HG03108 (cell line): Measurements from ENCODE around the gene TMEM201.
"Not testable (repeated sequence)": the region's sequence is repeated elsewhere in the genome, so short reads cannot be mapped to it uniquely, and the experiment has no call there.

Experiments used
- ATAC-seq: cut with Tn5 transposase; IDR thresholded peaks from one replicate; pipeline ENCODE4 v1.9.1; 2021; ENCODE audit warnings: moderate library complexity; ENCODE audit not compliant: unreplicated experiment

Gene TMEM201

GRCh38 chr1:9615316-9616063 lies 26.8 kb downstream of the TMEM201 start:
- no peak for ATAC-seq

GRCh38 chr1:9618909-9619679 lies 30.4 kb downstream of the TMEM201 start:
- ATAC-seq = no peak

GRCh38 chr1:9621032-9621431 lies 32.3 kb downstream of the TMEM201 start:
- no peak for ATAC-seq

- no peak for ATAC-seq
Observed at GRCh38 chr1:9624081-9624480, 35.4 kb downstream of the TMEM201 start.

GRCh38 chr1:9625030-9625429 lies 36.3 kb downstream of the TMEM201 start:
- ATAC-seq = not testable (repeated sequence)

- ATAC-seq = peak; percentile 44
Observed at GRCh38 chr1:9626201-9626608, 37.5 kb downstream of the TMEM201 start.

- no peak for ATAC-seq
Observed at GRCh38 chr1:9628541-9629444, 40.1 kb downstream of the TMEM201 start.

- ATAC-seq = peak; percentile 27
Observed at GRCh38 chr1:9629445-9630201, 40.9 kb downstream of the TMEM201 start.

GRCh38 chr1:9630331-9631111 lies 41.8 kb downstream of the TMEM201 start:
- no peak for ATAC-seq

- ATAC-seq = no peak
Observed at GRCh38 chr1:9631613-9632012, 42.9 kb downstream of the TMEM201 start.

GRCh38 chr1:9633493-9633892 lies 44.8 kb downstream of the TMEM201 start:
- ATAC-seq = no peak

- no peak for ATAC-seq
Observed at GRCh38 chr1:9634582-9634981, 45.9 kb downstream of the TMEM201 start.

- no peak for ATAC-seq
Observed at GRCh38 chr1:9639227-9639626, 50.5 kb downstream of the TMEM201 start.

GRCh38 chr1:9643351-9644256 lies 54.9 kb downstream of the TMEM201 start:
- ATAC-seq = no peak

- ATAC-seq = no peak
Observed at GRCh38 chr1:9646037-9646436, 57.3 kb downstream of the TMEM201 start.

GRCh38 chr1:9648171-9648570 lies 59.5 kb downstream of the TMEM201 start:
- ATAC-seq = no peak

- ATAC-seq = no peak
Observed at GRCh38 chr1:9649769-9650168, 61.1 kb downstream of the TMEM201 start.

GRCh38 chr1:9651220-9651564 lies 62.5 kb downstream of the TMEM201 start:
- ATAC-seq = no peak
